HG02852 (cell line): ENCODE data around the gene KSR2.
"Not testable (repeated sequence)": the region's sequence is repeated elsewhere in the genome, so short reads cannot be mapped to it uniquely, and the experiment has no call there.

Source experiments
- ATAC-seq: cut with Tn5 transposase; IDR thresholded peaks from one replicate; pipeline ENCODE4 v1.9.1; 2021; ENCODE audit warnings: mild to moderate bottlenecking, moderate library complexity; ENCODE audit not compliant: unreplicated experiment

Gene KSR2

GRCh38 chr12:117829108-117829507 is 139.7 kb downstream of the KSR2 start:
- ATAC-seq = no peak

- ATAC-seq = no peak
Measured at GRCh38 chr12:117827660-117828059, 141.1 kb downstream of the KSR2 start.

GRCh38 chr12:117825827-117826226 is 143.0 kb downstream of the KSR2 start:
- ATAC-seq = no peak

GRCh38 chr12:117821480-117822175 is 147.2 kb downstream of the KSR2 start:
- ATAC-seq = no peak

GRCh38 chr12:117820216-117820907 is 148.4 kb downstream of the KSR2 start:
- no peak for ATAC-seq

- no peak for ATAC-seq
Measured at GRCh38 chr12:117819160-117819559, 149.6 kb downstream of the KSR2 start.

GRCh38 chr12:117818400-117818799 is 150.4 kb downstream of the KSR2 start:
- ATAC-seq = no peak

- ATAC-seq = no peak
Measured at GRCh38 chr12:117809509-117809908, 159.3 kb downstream of the KSR2 start.

GRCh38 chr12:117807946-117808345 is 160.8 kb downstream of the KSR2 start:
- no peak for ATAC-seq

GRCh38 chr12:117807355-117807754 is 161.4 kb downstream of the KSR2 start:
- ATAC-seq = no peak

GRCh38 chr12:117805865-117806264 is 162.9 kb downstream of the KSR2 start:
- no peak for ATAC-seq

GRCh38 chr12:117803001-117803400 is 165.8 kb downstream of the KSR2 start:
- ATAC-seq = no peak

- not testable (repeated sequence) for ATAC-seq
Measured at GRCh38 chr12:117800711-117801110, 168.1 kb downstream of the KSR2 start.

- no peak for ATAC-seq
Measured at GRCh38 chr12:117797202-117797601, 171.6 kb downstream of the KSR2 start.

GRCh38 chr12:117792877-117793424 is 175.8 kb downstream of the KSR2 start:
- no peak for ATAC-seq

GRCh38 chr12:117792471-117792870 is 176.3 kb downstream of the KSR2 start:
- no peak for ATAC-seq

GRCh38 chr12:117790948-117791347 is 177.8 kb downstream of the KSR2 start:
- ATAC-seq = no peak

- ATAC-seq = no peak
Measured at GRCh38 chr12:117790198-117790597, 178.6 kb downstream of the KSR2 start.

GRCh38 chr12:117789195-117789912 is 179.4 kb downstream of the KSR2 start:
- no peak for ATAC-seq

GRCh38 chr12:117778656-117779055 is 190.1 kb downstream of the KSR2 start:
- no peak for ATAC-seq

- ATAC-seq = no peak
Measured at GRCh38 chr12:117774941-117775775, 193.6 kb downstream of the KSR2 start.
